GM19328 (cell line): ENCODE data around the gene GSTA1.
"Not testable (repeated sequence)": the region's sequence is repeated elsewhere in the genome, so short reads cannot be mapped to it uniquely, and the experiment has no call there.

Source experiments
- ATAC-seq: cut with Tn5 transposase; IDR thresholded peaks from one replicate; pipeline ENCODE4 v1.9.1; 2021; ENCODE audit warnings: mild to moderate bottlenecking, moderate library complexity; ENCODE audit not compliant: unreplicated experiment

GSTA1 gene

GRCh38 chr6:52803668-52804255 lies at the start of gene GSTA1:
TSS of gene GSTA1 (minus strand) at chr6:52803816. CDS start at chr6:52799267, 4,549 bp downstream.
- not testable (repeated sequence) for ATAC-seq

GRCh38 chr6:52849137-52849536 lies 45.5 kb upstream of the GSTA1 start:
- no peak for ATAC-seq

GRCh38 chr6:52846002-52846401 lies 42.4 kb upstream of the GSTA1 start:
- ATAC-seq = no peak

GRCh38 chr6:52843605-52844004 lies 40.0 kb upstream of the GSTA1 start:
- ATAC-seq = no peak

- ATAC-seq = no peak
Measured at GRCh38 chr6:52840763-52841585, 37.4 kb upstream of the GSTA1 start, which contains the start of gene GSTA5. TSS of gene GSTA5 (minus strand) at chr6:52840813.

GRCh38 chr6:52839124-52840055 lies 35.8 kb upstream of the GSTA1 start:
- ATAC-seq = peak; percentile 77

- no peak for ATAC-seq
Measured at GRCh38 chr6:52834481-52834880, 30.9 kb upstream of the GSTA1 start.

GRCh38 chr6:52830869-52831268 lies 27.3 kb upstream of the GSTA1 start:
- not testable (repeated sequence) for ATAC-seq

GRCh38 chr6:52829046-52829817 lies 25.6 kb upstream of the GSTA1 start:
- ATAC-seq = no peak

- ATAC-seq = not testable (repeated sequence)
Measured at GRCh38 chr6:52828621-52829020, 25.0 kb upstream of the GSTA1 start.

- not testable (repeated sequence) for ATAC-seq
Measured at GRCh38 chr6:52827073-52827783, 23.6 kb upstream of the GSTA1 start.

GRCh38 chr6:52826513-52826912 lies 22.9 kb upstream of the GSTA1 start:
- ATAC-seq = no peak

- ATAC-seq = not testable (repeated sequence)
Measured at GRCh38 chr6:52825900-52826459, 22.4 kb upstream of the GSTA1 start.

GRCh38 chr6:52825270-52825793 lies 21.7 kb upstream of the GSTA1 start:
- ATAC-seq = not testable (repeated sequence)

GRCh38 chr6:52821842-52822241 lies 18.2 kb upstream of the GSTA1 start:
- no peak for ATAC-seq

- no peak for ATAC-seq
Measured at GRCh38 chr6:52820198-52820597, 16.6 kb upstream of the GSTA1 start.

GRCh38 chr6:52815167-52816092 lies 11.8 kb upstream of the GSTA1 start:
- ATAC-seq = peak; percentile 76

- not testable (repeated sequence) for ATAC-seq
Measured at GRCh38 chr6:52814545-52814944, 10.9 kb upstream of the GSTA1 start.
